A549 (cell line): ENCODE data around the gene SLC39A2.

ENCODE experiments used
- BCL3 ChIP-seq: fragments of >200 bp; sonication (Bioruptor Twin); formaldehyde crosslinking; IDR thresholded peaks from 3 replicates; pipeline ENCODE4 v1.6.1; 2016
- CHD4 ChIP-seq: fragments of 200-600 bp; sonication (generic); IDR thresholded peaks from 2 replicates; pipeline ENCODE4 v1.6.1; 2016; ENCODE audit warnings: antibody characterized with exemption, mild to moderate bottlenecking, borderline replicate concordance
- EP300 ChIP-seq, 2 experiments: fragments of >200 bp; sonication (Bioruptor Twin); formaldehyde crosslinking; IDR thresholded peaks; 2 replicates in 1 of 2; 3 replicates in 1 of 2; pipeline ENCODE4 v1.6.1; 2016 to 2017
- MAX ChIP-seq: IDR thresholded peaks from 2 replicates; pipeline ENCODE4 v1.6.1; 2012
- POLR2A ChIP-seq: IDR thresholded peaks from 2 replicates; pipeline ENCODE4 v1.6.1; 2012; ENCODE audit warnings: mild to moderate bottlenecking, low read length
- REST ChIP-seq: fragments of 200-600 bp; sonication (generic); IDR thresholded peaks from 2 replicates; pipeline ENCODE4 v1.6.1; 2016; ENCODE audit warnings: antibody characterized with exemption, mild to moderate bottlenecking, moderate library complexity
- TF ChIP-seq, protein P1 (sequence below): fragments of >200 bp; sonication (Bioruptor Twin); formaldehyde crosslinking; IDR thresholded peaks from 3 replicates; pipeline ENCODE4 v1.5.1; 2016

DNA sequence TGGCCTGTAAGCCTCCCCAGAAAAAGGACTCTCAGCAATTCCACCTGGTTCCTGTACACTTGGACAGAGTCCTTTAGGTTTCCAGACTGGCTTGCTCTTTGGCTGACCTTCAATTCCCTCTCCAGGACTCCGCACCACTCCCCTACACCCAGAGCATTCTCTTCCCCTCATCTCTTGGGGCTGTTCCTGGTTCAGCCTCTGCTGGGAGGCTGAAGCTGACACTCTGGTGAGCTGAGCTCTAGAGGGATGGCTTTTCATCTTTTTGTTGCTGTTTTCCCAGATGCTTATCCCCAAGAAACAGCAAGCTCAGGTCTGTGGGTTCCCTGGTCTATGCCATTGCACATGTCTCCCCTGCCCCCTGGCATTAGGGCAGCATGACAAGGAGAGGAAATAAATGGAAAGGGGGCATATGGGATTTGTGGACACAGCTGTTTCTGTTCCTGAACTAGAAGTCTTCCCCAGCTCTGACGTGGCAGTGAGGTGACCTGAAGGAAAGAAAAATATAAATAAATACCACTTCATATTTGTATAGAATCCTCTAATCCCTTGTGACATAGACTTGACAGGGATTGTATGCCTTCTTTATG is 44.4 kb downstream of the SLC39A2 start:
- TF ChIP-seq BCL3 (no peak), MAX (no peak), CHD4 (no peak), POLR2A (no peak), EP300 (IDR thresholded peaks at IDR 0.05) (no peak), REST (no peak)
- TF ChIP-seq, protein P1, sequence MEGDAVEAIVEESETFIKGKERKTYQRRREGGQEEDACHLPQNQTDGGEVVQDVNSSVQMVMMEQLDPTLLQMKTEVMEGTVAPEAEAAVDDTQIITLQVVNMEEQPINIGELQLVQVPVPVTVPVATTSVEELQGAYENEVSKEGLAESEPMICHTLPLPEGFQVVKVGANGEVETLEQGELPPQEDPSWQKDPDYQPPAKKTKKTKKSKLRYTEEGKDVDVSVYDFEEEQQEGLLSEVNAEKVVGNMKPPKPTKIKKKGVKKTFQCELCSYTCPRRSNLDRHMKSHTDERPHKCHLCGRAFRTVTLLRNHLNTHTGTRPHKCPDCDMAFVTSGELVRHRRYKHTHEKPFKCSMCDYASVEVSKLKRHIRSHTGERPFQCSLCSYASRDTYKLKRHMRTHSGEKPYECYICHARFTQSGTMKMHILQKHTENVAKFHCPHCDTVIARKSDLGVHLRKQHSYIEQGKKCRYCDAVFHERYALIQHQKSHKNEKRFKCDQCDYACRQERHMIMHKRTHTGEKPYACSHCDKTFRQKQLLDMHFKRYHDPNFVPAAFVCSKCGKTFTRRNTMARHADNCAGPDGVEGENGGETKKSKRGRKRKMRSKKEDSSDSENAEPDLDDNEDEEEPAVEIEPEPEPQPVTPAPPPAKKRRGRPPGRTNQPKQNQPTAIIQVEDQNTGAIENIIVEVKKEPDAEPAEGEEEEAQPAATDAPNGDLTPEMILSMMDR = no peak
